T47D (cell line): ENCODE measurements around the gene SERPINE3.

ENCODE experiments used
- DNase-seq, 2 experiments: peaks; one replicate each; pipeline versions ENCODE4 v3.0.0 to v3.0.0-alpha.2; 2011 to 2012; ENCODE audit warnings: low read depth in 1 of 2, low spot score in 1 of 2
- JUND ChIP-seq: IDR thresholded peaks from 2 replicates; pipeline ENCODE4 v1.6.1; 2012; ENCODE audit warnings: low read depth
- in situ Hi-C: cut with HindIII; loops from 2 replicates; pipeline ENCODE4 v1.10.0; 2016; ENCODE audit warnings: low sequenced_read_pairs, low pct_unique_long_range_greater_than_20kb

SERPINE3 gene

DNA sequence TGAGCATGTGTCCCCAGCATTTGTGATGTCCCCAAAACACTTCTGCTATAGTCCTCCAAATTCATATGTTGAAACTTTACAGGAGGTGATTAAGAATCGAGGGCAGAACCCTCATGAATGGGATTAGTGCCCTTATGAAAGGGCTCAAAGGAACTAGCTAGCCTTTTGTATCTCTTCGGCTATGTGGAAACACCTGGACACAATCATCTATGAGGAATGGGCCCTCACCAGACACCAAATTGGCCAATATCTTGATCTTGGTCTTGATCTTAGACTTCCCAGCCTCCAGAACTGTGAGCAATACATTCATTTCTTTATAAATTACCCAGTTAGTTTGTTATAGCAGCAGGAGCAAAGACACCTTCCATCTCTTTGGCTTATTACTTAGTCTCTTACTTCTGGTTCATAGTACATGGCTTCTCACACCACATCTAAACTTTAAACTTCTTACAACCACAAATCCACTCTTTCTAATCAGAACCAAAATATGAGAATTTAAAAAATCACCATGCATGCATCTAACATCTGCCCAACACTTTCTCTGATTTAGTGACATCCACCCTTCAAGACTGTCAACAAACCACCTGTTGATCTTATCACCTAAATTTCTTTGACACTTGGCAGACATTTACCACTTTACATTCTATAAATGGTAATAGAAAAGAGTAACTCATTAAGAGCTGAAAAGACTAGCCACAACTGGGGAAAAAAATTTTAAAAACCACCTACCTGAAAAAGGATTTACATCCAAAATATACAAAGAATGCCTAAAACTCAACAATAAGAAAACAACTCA lies 6.7 kb upstream of the SERPINE3 start:
- DNase-seq = no peak
- no peak for TF ChIP-seq JUND

DNA sequence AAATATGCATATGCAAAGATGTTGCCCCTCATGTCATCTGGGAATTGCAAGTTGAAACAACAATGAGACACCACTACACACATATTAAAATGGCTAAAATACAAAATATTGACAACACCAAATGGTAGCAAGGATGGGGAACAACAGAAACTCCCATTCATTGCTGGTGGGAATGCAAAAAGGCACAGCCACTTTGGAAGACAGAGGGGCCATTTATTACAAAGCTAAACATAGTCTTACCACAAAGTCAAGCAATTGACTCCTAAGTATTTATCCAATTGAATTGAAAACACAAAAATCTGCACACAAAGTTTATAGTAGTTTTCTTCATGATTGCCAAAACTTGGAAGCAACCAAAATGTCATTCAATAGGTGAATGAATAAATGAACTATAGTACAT lies 6.1 kb upstream of the SERPINE3 start:
- no peak for TF ChIP-seq JUND
- in situ Hi-C loops = no loop called here
- DNase-seq = no peak

More for the DNA sequence above, 6.7 kb upstream of the SERPINE3 start:
- in situ Hi-C loops = no loop called here

DNA sequence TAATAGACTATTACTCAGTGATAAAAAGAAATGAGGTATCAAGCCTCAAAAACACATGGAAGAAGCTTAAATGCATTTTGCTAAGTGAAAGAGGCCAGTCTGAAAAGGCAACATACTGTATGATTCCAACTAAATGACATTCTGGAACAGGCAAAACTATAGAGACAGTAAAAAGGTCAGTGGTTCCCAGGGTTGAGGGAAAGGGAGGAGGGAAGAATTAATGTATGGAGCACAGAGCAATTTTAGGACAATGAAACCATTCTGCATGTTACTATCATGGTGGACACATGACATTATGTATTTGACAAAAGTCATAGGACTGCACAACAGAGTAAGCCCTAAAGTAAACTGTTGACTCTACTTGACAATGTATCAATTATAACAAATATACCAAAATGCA lies 5.7 kb upstream of the SERPINE3 start:
- in situ Hi-C loops = no loop called here
- no peak for DNase-seq
- TF ChIP-seq JUND = no peak

- no peak for TF ChIP-seq JUND
- DNase-seq = no peak
- in situ Hi-C loops = no loop called here
These were observed 2.7 kb upstream of the SERPINE3 start for GRCh38 chr13:51336746-51337145.

- TF ChIP-seq JUND = no peak
- in situ Hi-C loops = no loop called here
- DNase-seq = no peak
These were observed 651 bp downstream of the SERPINE3 start for GRCh38 chr13:51339952-51340732.

DNA sequence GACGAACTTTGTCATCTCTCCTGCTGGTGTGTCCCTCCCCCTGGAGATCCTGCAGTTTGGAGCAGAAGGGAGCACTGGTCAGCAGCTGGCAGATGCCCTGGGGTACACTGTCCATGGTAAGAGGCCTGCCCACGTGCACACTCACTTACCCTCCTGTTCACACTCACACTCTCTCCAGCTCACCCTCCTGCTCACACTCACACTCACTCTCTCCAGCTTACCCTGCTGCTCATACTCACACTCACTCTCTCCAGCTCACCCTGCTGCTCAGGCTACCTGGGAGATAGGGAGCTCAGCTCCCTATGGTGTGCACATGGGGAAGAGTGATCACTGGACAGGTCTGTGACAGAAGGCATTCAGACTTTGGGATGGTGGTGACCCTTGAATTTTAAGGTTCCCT lies 1.7 kb downstream of the SERPINE3 start:
- no peak for TF ChIP-seq JUND
- DNase-seq = no peak
- in situ Hi-C loops = no loop called here

DNA sequence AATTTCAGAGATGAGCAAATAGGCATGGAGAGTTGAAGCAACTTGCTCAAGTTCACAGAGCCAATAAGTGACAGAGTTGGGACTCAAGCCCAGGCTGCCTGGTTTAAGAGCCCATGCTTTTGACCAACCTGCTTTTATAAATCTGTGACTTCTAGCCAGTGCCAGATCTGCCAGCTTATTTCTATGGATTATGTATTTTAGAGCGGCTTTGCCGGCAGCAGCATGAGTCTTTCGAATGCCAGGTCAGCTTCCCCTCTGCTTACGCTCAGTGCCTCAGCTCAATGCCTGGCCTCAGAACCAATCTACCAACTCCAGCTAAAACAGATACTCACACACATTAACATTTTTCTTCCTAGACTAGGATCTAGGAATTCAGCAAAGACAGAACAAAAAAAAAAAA lies 2.3 kb downstream of the SERPINE3 start:
- DNase-seq = no peak
- no peak for TF ChIP-seq JUND
- in situ Hi-C loops = no loop called here

GRCh38 chr13:51342706-51343105 lies 3.2 kb downstream of the SERPINE3 start:
- no peak for TF ChIP-seq JUND
- in situ Hi-C loops = no loop called here
- no peak for DNase-seq

DNA sequence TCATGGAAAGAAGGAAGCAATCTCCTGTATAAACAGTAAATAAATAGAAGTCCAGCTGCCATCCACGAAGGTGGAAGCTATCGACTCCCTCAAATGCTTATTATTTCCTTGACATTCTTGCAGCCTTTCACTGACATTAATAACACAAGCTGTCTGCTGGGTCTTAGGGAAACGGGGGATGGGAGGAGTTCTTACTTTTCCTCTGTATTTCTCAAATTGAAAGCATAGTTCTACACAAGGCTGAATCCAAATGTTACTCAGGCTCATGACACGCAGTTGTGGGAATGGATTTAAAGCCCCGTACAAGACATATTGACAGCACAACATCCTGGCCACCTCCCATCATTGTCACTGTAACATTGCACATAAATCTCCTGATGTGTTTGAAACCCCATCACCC lies 4.0 kb downstream of the SERPINE3 start:
- DNase-seq = no peak
- TF ChIP-seq JUND = no peak
- in situ Hi-C loops = no loop called here

GRCh38 chr13:51346397-51346796 lies 6.9 kb downstream of the SERPINE3 start:
- TF ChIP-seq JUND = no peak
- in situ Hi-C loops = no loop called here
- no peak for DNase-seq

DNA sequence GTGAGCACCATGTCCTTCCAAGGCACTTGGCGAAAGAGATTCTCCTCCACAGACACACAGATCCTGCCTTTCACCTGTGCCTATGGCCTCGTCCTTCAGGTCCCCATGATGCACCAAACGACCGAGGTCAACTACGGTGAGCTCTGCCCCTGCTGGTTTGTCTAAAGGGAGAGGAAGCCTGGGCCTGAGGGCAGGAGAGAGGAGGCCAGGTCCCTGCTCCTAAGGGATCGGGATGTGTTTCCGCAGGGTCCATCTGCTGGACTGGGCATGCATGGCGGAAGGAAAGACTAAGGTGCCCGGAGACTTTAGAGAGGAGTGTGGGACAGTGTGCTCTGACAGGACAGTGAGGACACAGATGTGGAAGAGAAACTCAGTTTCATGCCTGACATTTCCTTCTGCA lies 7.6 kb downstream of the SERPINE3 start:
- no peak for DNase-seq
- in situ Hi-C loops = no loop called here
- no peak for TF ChIP-seq JUND

- DNase-seq = no peak
- in situ Hi-C loops = no loop called here
- no peak for TF ChIP-seq JUND
These were observed 8.8 kb downstream of the SERPINE3 start for GRCh38 chr13:51348069-51348967.
